K562 (cell line): ENCODE measurements around the gene PIGC. TPM values are rescaled to one million over a fixed set of nuclear protein-coding genes. Genes with fewer than 3 reads are reported as not detected.
A peak's percentile ranks its signal among the peaks of the same experiment; 100 is the strongest.

ENCODE experiments used
- ATAC-seq: fragments of 200-7000 bp; cut with Tn5 transposase; 3 replicates; pipeline ENCODE4 v1.9.1; 2020; ENCODE audit warnings: moderate library complexity
- BruUV-seq: library from RNA; stranded (reverse); fragments of 400-500 nt; replicated peaks from 2 replicates; lab custom pipeline; 2021; lab: Mats Ljungman, UMichigan
- CTCF ChIA-PET: fragments of 300-600 bp; formaldehyde crosslinking; extraction: SDS; loops from one replicate; lab custom pipeline; 2021; ENCODE audit warnings: low intra/inter-chr PET ratio; lab: Yijun Ruan, JAX
- POLR2A ChIA-PET: fragments of 300-600, 350-650 bp; sonication (Branson Sonifier 250); formaldehyde crosslinking; extraction: SDS; loops from one replicate; lab custom pipeline; 2021; ENCODE audit warnings: antibody characterized with exemption, inconsistent platforms; lab: Yijun Ruan, JAX
- DNase-seq, 4 experiments: peaks; one replicate each; pipeline versions ENCODE4 v3.0.0 to v3.0.0-alpha.2; 2011 to 2018; ENCODE audit warnings: low spot score in 3 of 4, mixed read lengths in 3 of 4; ENCODE audit errors: extremely low read depth in 1 of 4
- FAIRE-seq: peaks from 2 replicates; lab custom pipeline; 2011; peaks lifted over from hg19 to GRCh38; lab: Jason Lieb, UNC
- H2AFZ ChIP-seq: 2 replicates; pipeline ENCODE4 v1.6.0; 2011; ENCODE audit warnings: low read depth, low read length, control low read depth, inconsistent platforms
- H3K27ac ChIP-seq: fragments of 200-600 bp; 3 replicates; pipeline ENCODE4 v1.8.0; 2011; ENCODE audit warnings: low read depth, mild to moderate bottlenecking, control low read depth, inconsistent platforms, low read length, moderate library complexity, mixed read lengths; ENCODE audit errors: extremely low read depth
- H3K27me3 ChIP-seq, 2 experiments: fragments of 300-600 bp in 1 of 2; 2 replicates in 1 of 2; 3 replicates in 1 of 2; pipeline versions ENCODE4 v1.6.0 to v1.8.0; 2011; ENCODE audit warnings: inconsistent platforms in 2 of 2, low read length in 2 of 2, mild to moderate bottlenecking in 1 of 2, mixed read lengths in 1 of 2, moderate library complexity in 1 of 2; ENCODE audit not compliant: control insufficient read depth in 2 of 2, insufficient read depth in 2 of 2
- H3K36me3 ChIP-seq: fragments of 300-600 bp; 3 replicates; pipeline ENCODE4 v1.8.0; 2011; ENCODE audit warnings: mild to moderate bottlenecking, low read length, inconsistent platforms; ENCODE audit not compliant: control insufficient read depth, insufficient read depth
- H3K4me1 ChIP-seq, 2 experiments: fragments of 200-600 bp in 1 of 2; replicated peaks in 1 of 2; 2 replicates in 1 of 2; 3 replicates in 1 of 2; pipeline versions ENCODE4 v1.5.1 to v1.8.0; 2011; ENCODE audit warnings: inconsistent platforms in 2 of 2, low read length in 2 of 2, mild to moderate bottlenecking in 1 of 2, mixed read lengths in 1 of 2, moderate library complexity in 1 of 2; ENCODE audit not compliant: control insufficient read depth in 2 of 2, insufficient read depth in 2 of 2
- H3K4me2 ChIP-seq: 2 replicates; pipeline ENCODE4 v1.6.1; 2011; ENCODE audit warnings: low read length, control low read depth, inconsistent platforms, mixed read lengths; ENCODE audit not compliant: insufficient read depth
- H3K4me3 ChIP-seq: fragments of 200-600 bp; sonication (generic), shearing (Covaris generic); 2 replicates; pipeline ENCODE4 v1.5.1; 2016; ENCODE audit warnings: control low read depth, inconsistent platforms
- H3K79me2 ChIP-seq: fragments of 200-600 bp; 3 replicates; pipeline ENCODE4 v1.8.0; 2011; ENCODE audit warnings: low read length, inconsistent platforms; ENCODE audit not compliant: control insufficient read depth, insufficient read depth
- H3K9ac ChIP-seq, 2 experiments: 2 replicates each; pipeline versions ENCODE4 v1.6.0 to v1.6.1; 2011; ENCODE audit warnings: low read depth in 2 of 2, low read length in 2 of 2, control low read depth in 1 of 2, inconsistent platforms in 1 of 2, mild to moderate bottlenecking in 1 of 2, mixed read lengths in 1 of 2; ENCODE audit not compliant: insufficient read depth in 1 of 2
- H3K9me1 ChIP-seq: one replicate; pipeline ENCODE4 v1.6.0; 2011; ENCODE audit warnings: inconsistent platforms, mild to moderate bottlenecking, low read length, moderate library complexity; ENCODE audit not compliant: control insufficient read depth, insufficient read depth
- H3K9me3 ChIP-seq: replicated peaks from 2 replicates; pipeline ENCODE4 v1.5.1; 2011; ENCODE audit warnings: low read depth, low read length, inconsistent platforms; ENCODE audit not compliant: control insufficient read depth, insufficient read depth
- H4K20me1 ChIP-seq: replicated peaks from 2 replicates; pipeline ENCODE4 v1.6.1; 2011; ENCODE audit warnings: low read length, inconsistent platforms, mixed read lengths; ENCODE audit not compliant: control insufficient read depth, insufficient read depth
- BCLAF1 ChIP-seq, 2 experiments: fragments of 450-650 bp in 1 of 2; IDR thresholded peaks; 2 replicates each; pipeline ENCODE4 v1.6.1; 2011 to 2017; ENCODE audit warnings: low read depth in 2 of 2, antibody characterized with exemption in 1 of 2, borderline replicate concordance in 1 of 2, low read length in 1 of 2, mild to moderate bottlenecking in 1 of 2, mixed read lengths in 1 of 2; ENCODE audit not compliant: control insufficient read depth in 1 of 2
- ELF4 ChIP-seq: fragments of 450-650 bp; formaldehyde crosslinking; IDR thresholded peaks from 2 replicates; pipeline ENCODE4 v1.4.0; 2022; ENCODE audit warnings: missing genetic modification characterization
- ETV5 ChIP-seq: sonication (generic); formaldehyde crosslinking; IDR thresholded peaks from 2 replicates; pipeline ENCODE4 v1.4.0; 2020; ENCODE audit warnings: low read depth, mild to moderate bottlenecking, missing genetic modification reagents
- FOXM1 ChIP-seq, 2 experiments: fragments of 450-650 bp in 1 of 2; sonication (generic) in 1 of 2; formaldehyde crosslinking in 1 of 2; IDR thresholded peaks; 2 replicates each; pipeline versions ENCODE4 v1.6.1 to v1.9.0; 2017 to 2022; ENCODE audit warnings: low read depth in 2 of 2, mild to moderate bottlenecking in 2 of 2, missing genetic modification reagents in 1 of 2, moderate library complexity in 1 of 2
- GABPA ChIP-seq: fragments of 200-800 bp; sonication (Bioruptor generic); conservative IDR thresholded peaks from 2 replicates; pipeline ENCODE4 v1.6.1; 2016; ENCODE audit warnings: low read depth, missing genetic modification characterization, missing compliant biosample characterization
- HMGN3 ChIP-seq: IDR thresholded peaks from 2 replicates; pipeline ENCODE4 v1.6.1; 2011; ENCODE audit warnings: borderline replicate concordance, low read depth, mild to moderate bottlenecking, mixed read lengths, low read length; ENCODE audit not compliant: insufficient read length; ENCODE audit errors: extremely low read depth
- IRF2 ChIP-seq: sonication (generic); formaldehyde crosslinking; IDR thresholded peaks from 2 replicates; pipeline ENCODE4 v1.8.1; 2022; ENCODE audit warnings: mild to moderate bottlenecking, missing genetic modification reagents
- KLF6 ChIP-seq: fragments of 250-450 bp; sonication (Bioruptor Pico); IDR thresholded peaks from 2 replicates; pipeline ENCODE4 v1.4.0; 2020; ENCODE audit warnings: mild to moderate bottlenecking, moderate library complexity, borderline replicate concordance
- NRF1 ChIP-seq, 2 experiments: fragments of 450-650 bp; IDR thresholded peaks in 1 of 2; conservative IDR thresholded peaks in 1 of 2; 2 replicates each; pipeline ENCODE4 v1.6.1; 2014; ENCODE audit warnings: mild to moderate bottlenecking in 2 of 2
- POLR2A ChIP-seq: fragments of 450-650 bp; conservative IDR thresholded peaks from 2 replicates; pipeline ENCODE4 v1.6.1; 2016
- PPARD ChIP-seq: fragments of 250-450 bp; sonication (Bioruptor Pico); IDR thresholded peaks from 2 replicates; pipeline ENCODE4 v1.8.0; 2022; ENCODE audit warnings: inconsistent platforms, mild to moderate bottlenecking, moderate library complexity
- RFX7 ChIP-seq: fragments of 250-450 bp; sonication (Bioruptor Pico); IDR thresholded peaks from 2 replicates; pipeline ENCODE4 v1.5.1; 2021; ENCODE audit warnings: mild to moderate bottlenecking
- TGIF2 ChIP-seq: sonication (generic); formaldehyde crosslinking; IDR thresholded peaks from 2 replicates; pipeline ENCODE4 v1.8.1; 2022; ENCODE audit warnings: mild to moderate bottlenecking, missing genetic modification reagents, moderate library complexity
- ZFP1 ChIP-seq: fragments of 450-650 bp; formaldehyde crosslinking; IDR thresholded peaks from 2 replicates; pipeline ENCODE4 v1.4.0; 2020; ENCODE audit warnings: mild to moderate bottlenecking, mixed read lengths
- ZHX1 ChIP-seq: fragments of 150-350 bp; conservative IDR thresholded peaks from 2 replicates; pipeline ENCODE4 v1.6.1; 2014; ENCODE audit warnings: low read length
- ZKSCAN8 ChIP-seq: fragments of 200-800 bp; sonication (Bioruptor generic); IDR thresholded peaks from 2 replicates; pipeline ENCODE4 v1.6.1; 2016; ENCODE audit warnings: missing genetic modification characterization, missing compliant biosample characterization
- ZSCAN32 ChIP-seq: fragments of 450-650 bp; formaldehyde crosslinking; IDR thresholded peaks from 2 replicates; pipeline ENCODE4 v1.4.0; 2020; ENCODE audit warnings: mild to moderate bottlenecking, moderate library complexity
- in situ Hi-C: fragments of 300-500 bp; cut with MboI; formaldehyde crosslinking; loops from 4 replicates; pipeline ENCODE4 v1.15.0; 2018; ENCODE audit warnings: inconsistent platforms, mixed read lengths
- intact Hi-C: fragments of 100-400 bp; cut with micrococcal nuclease; formaldehyde crosslinking; loops from 2 replicates; pipeline ENCODE4 v1.14.2; 2022
- polyA plus RNA-seq, 8 experiments: library from polyadenylated mRNA; depleted of rRNA in 4 of 8; stranded (reverse) in 5 of 8; unstranded in 3 of 8; fragments of >200 nt; fragmentation: Nextera tagmentation in 2 of 8; fragmentation: Illumina TruSeq in 1 of 8; extraction: Ambion mirVana in 2 of 8; extraction: Trizol in 1 of 8; gene quantifications; 2 replicates each; pipeline versions ENCODE4 v1.2.1 to v1.2.3, GENCODE V29; 2011 to 2014; ENCODE audit warnings: inconsistent platforms in 1 of 8, missing spikeins in 1 of 8
- total RNA-seq, 7 experiments: library from RNA; depleted of rRNA in 6 of 7; stranded (reverse); fragments of >200 nt in 6 of 7; fragmentation: Illumina TruSeq in 2 of 7; extraction: Trizol in 2 of 7; gene quantifications; 2 replicates each; pipeline versions ENCODE4 v1.2.1 to v1.2.3, GENCODE V29; 2011 to 2021; ENCODE audit warnings: low replicate concordance in 1 of 7

PIGC gene
- total and polyA plus RNA-seq, 9 of the 15 experiments (the other 6 are each of a cell fraction or from before 2014, with no cell fraction given): 30.5 to 97.9 (median 54.7) TPM

GRCh38 chr1:172473842-172474241 lies 30.0 kb upstream of the PIGC start:
- POLR2A ChIA-PET: interaction anchor here (0.7 to 1.1 kb wide), 5 partner anchors 8 to 17 kb away, joined by 3 to 5 read pairs (median 3); no protein-coding TSS in a partner anchor
- Histone ChIP-seq H3K79me2 (no peaks in the 10 kb centered on the region), H3K36me3 (no peaks in the 10 kb centered on the region), H3K4me1 (peaks cover 0 to 10% of the 10 kb centered on the region in 2 experiments; a peak in 1 of 5 replicates), H3K27ac (no peak overlapping the region; the same call in 2 of the 3 replicates), H3K9me1 (no peaks in the 10 kb centered on the region), H3K27me3 (no peaks in the 10 kb centered on the region), H2AFZ (peak overlapping the region; percentile 73; the same call in 1 of the 2 replicates), H4K20me1 (no peaks in the 10 kb centered on the region), H3K9me3 (no peaks in the 10 kb centered on the region), H3K9ac (no peak overlapping the region), H3K4me2 (no peak overlapping the region), H3K4me3 (no peak overlapping the region)
- in situ Hi-C loops (no loop called here), intact Hi-C loops (no loop called here)
- DNase-seq: no peak
- TF ChIP-seq ZKSCAN8 (CRISPR knock-in tag) (no peak), ZSCAN32 (no peak), FOXM1 (IDR thresholded peaks at IDR 0.05; ENCODE audit: low read depth) (no peak), FOXM1 (CRISPR knock-in tag; IDR thresholded peaks at IDR 0.05; ENCODE audit: low read depth) (no peak), ZFP1 (CRISPR knock-in tag) (no peak), HMGN3 (no peak), KLF6 (CRISPR knock-in tag) (no peak), NRF1 (conservative IDR thresholded peaks at IDR 0.05 in 1 of 2, IDR thresholded peaks at IDR 0.05 in 1 of 2) (no peak), ETV5 (no peak), GABPA (tag) (no peak), ELF4 (CRISPR knock-in tag) (no peak), RFX7 (CRISPR knock-in tag) (no peak), TGIF2 (CRISPR knock-in tag) (no peak), ZHX1 (no peak), BCLAF1 (IDR thresholded peaks at IDR 0.05; ENCODE audit: borderline replicate concordance in 1 of 2, control insufficient read depth in 1 of 2, low read depth in 2 of 2, low read length in 1 of 2) (no peak), IRF2 (no peak), POLR2A (no peak), PPARD (CRISPR knock-in tag) (no peak)
- ATAC-seq: no peak
- FAIRE-seq: no peak
- CTCF ChIA-PET: no interaction called here
- BruUV-seq: no TSS peak
